ENCODE data around the gene UBTF. TPM values are rescaled to one million over a fixed set of nuclear protein-coding genes. Genes with fewer than 3 reads are reported as not detected.
A peak's percentile ranks its signal among the peaks of the same experiment; 100 is the strongest.

UBTF gene
- total and polyA plus RNA-seq, 9 of the 15 experiments (the other 6 are each of a cell fraction or from before 2014, with no cell fraction given), result 1.2 to 113 (median 83.6) TPM

GRCh38 chr17:44218344-44219107 is 949 bp downstream of the UBTF start (continued):
- TF ChIP-seq SMAD3 (CRISPR knock-in tag; conservative IDR thresholded peaks at IDR 0.05) (no peak), TARDBP (IDR thresholded peaks at IDR 0.05) (no peak), KLF13 (tag; IDR thresholded peaks at IDR 0.05; ENCODE audit: borderline replicate concordance, low read depth) (no peak), POU5F1 (IDR thresholded peaks at IDR 0.05; ENCODE audit: borderline replicate concordance, low read depth, low read length, partially characterized antibody) (no peak), ARID4B (CRISPR knock-in tag; IDR thresholded peaks at IDR 0.05) (peak; percentile 30; the same call in 1 of the 2 replicates), IRF2 (CRISPR knock-in tag; IDR thresholded peaks at IDR 0.05) (no peak), YY1 (IDR thresholded peaks at IDR 0.05; ENCODE audit: borderline replicate concordance in 1 of 3, control insufficient read depth in 1 of 3, extremely low read depth in 1 of 3, insufficient read depth in 3 of 3, insufficient read length in 1 of 3, insufficient replicate concordance in 2 of 3, low read depth in 1 of 3, low read length in 2 of 3) (peak in 1 of 3 experiments; percentile 28), CREM (IDR thresholded peaks at IDR 0.05; ENCODE audit: low read depth) (0 out of 2 replicates have a peak, but pooled peaks have one; percentile 37), E2F4 (CRISPR knock-in tag; IDR thresholded peaks at IDR 0.05; ENCODE audit: low read depth) (no peak), ZNF449 (CRISPR knock-in tag; IDR thresholded peaks at IDR 0.05) (no peak), ZNF76 (CRISPR knock-in tag; IDR thresholded peaks at IDR 0.05; ENCODE audit: borderline replicate concordance) (no peak), CREB1 (IDR thresholded peaks at IDR 0.05) (0 out of 2 replicates have a peak, but pooled peaks have one; percentile 6), CREB1 (CRISPR knock-in tag; IDR thresholded peaks at IDR 0.05) (no peak), HDAC3 (IDR thresholded peaks at IDR 0.05; ENCODE audit: borderline replicate concordance, partially characterized antibody) (no peak), ARID2 (IDR thresholded peaks at IDR 0.05) (no peak), SMAD4 (CRISPR knock-in tag; conservative IDR thresholded peaks at IDR 0.05) (0 out of 2 replicates have a peak, but pooled peaks have one; percentile 0), NFIX (CRISPR knock-in tag; IDR thresholded peaks at IDR 0.05; ENCODE audit: low read depth) (no peak), PRPF4 (IDR thresholded peaks at IDR 0.05; ENCODE audit: insufficient read depth, low read depth, low read length, poor library complexity, severe bottlenecking) (peak; percentile 49), RBM17 (IDR thresholded peaks at IDR 0.05; ENCODE audit: borderline replicate concordance, low read depth, low read length) (no peak), PCBP2 (IDR thresholded peaks at IDR 0.05; ENCODE audit: low read depth, low read length, poor library complexity, severe bottlenecking) (peak; percentile 23)

Data from K562 (cell line).